Measurements from ENCODE around the gene CALML5.

- TF ChIP-seq EZH2phosphoT487 (IDR thresholded peaks at IDR 0.05; ENCODE audit: borderline replicate concordance, low read depth, low read length) (no peak), CTCF (conservative IDR thresholded peaks at IDR 0.05; ENCODE audit: low read length) (no peak)
These were observed 6.9 kb upstream of the CALML5 start for GRCh38 chr10:5506246-5506645.
